ENCODE measurements around the gene ADAP1.
"Not testable (repeated sequence)": the region's sequence is repeated elsewhere in the genome, so short reads cannot be mapped to it uniquely, and the experiment has no call there.

ADAP1 gene, protein sequence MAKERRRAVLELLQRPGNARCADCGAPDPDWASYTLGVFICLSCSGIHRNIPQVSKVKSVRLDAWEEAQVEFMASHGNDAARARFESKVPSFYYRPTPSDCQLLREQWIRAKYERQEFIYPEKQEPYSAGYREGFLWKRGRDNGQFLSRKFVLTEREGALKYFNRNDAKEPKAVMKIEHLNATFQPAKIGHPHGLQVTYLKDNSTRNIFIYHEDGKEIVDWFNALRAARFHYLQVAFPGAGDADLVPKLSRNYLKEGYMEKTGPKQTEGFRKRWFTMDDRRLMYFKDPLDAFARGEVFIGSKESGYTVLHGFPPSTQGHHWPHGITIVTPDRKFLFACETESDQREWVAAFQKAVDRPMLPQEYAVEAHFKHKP

DNA sequence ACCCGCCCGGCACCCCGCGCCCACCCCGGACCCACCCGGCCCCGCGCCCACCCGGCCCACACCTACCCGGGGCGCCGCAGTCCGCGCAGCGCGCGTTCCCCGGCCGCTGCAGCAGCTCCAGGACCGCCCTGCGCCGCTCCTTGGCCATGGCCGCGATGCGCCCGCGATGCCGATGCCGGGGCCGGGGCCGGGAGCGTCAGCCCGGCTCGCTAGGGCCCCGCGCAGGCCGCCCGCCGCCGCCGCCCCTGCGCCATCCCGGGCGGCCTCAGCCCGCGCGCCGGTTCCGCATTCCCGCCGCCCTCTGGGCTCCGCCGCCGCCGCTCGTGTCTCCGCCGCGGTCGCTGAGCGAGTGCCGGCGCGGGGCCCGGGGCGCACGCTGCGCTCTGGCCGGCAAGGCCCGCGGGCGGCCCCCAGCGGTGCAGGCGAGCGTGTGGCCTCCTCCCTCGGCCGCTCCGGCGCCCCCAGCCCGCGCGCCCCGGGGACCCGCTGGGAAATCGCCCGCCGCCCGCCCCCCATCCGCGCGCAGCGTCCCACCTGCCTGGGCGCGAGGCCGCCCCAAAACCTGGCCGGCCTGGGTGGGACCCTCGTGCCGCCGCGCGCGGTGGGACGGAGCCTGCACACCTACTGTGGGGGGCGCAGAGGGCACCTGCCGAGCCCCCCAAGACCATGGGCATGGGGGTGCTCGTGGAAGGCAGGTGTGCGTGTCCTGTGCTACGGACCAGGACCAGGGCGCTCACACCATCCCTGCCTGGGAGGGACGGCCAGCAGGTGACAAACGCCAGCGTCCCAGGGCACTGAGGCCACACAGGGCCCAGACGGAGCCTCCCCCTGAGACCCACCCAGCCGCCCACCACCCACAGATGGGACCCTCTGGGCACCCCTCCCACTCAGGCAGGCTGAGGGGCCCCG, at the start of gene ADAP1:
Gene ADAP1 (minus strand): TSS at position 351 of the 909 bp plus-strand sequence. CDS start 203 bp downstream, at position 148.
- DNase-seq, result peak; percentile 70

DNA sequence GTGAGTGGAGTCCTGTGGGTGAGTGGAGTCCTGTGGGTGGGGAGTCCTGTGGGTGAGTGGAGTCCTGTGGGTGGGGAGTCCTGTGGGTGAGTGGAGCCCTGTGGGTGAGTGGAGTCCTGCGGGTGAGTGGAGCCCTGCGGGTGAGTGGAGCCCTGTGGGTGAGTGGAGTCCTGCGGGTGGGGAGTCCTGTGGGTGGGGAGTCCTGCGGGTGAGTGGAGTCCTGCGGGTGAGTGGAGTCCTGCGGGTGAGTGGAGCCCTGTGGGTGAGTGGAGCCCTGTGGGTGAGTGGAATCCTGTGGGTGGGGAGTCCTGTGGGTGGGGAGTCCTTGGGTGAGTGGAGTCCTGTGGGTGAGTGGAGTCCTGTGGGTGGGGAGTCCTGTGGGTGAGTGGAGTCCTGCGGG, 48.0 kb upstream of the ADAP1 start:
- not testable (repeated sequence) for DNase-seq

DNA sequence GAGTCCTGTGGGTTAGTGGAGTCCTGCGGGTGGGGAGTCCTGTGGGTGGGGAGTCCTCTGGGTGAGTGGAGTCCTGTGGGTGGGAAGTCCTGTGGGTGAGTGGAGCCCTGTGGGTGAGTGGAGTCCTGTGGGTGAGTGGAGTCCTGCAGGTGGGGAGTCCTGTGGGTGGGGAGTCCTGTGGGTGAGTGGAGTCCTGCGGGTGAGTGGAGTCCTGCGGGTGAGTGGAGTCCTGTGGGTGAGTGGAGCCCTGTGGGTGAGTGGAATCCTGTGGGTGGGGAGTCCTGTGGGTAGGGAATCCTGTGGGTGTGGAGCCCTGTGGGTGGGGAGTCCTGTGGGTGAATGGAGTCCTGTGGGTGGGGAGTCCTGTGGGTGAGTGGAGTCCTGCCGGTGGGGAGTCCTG, 47.5 kb upstream of the ADAP1 start:
- not testable (repeated sequence) for DNase-seq

DNA sequence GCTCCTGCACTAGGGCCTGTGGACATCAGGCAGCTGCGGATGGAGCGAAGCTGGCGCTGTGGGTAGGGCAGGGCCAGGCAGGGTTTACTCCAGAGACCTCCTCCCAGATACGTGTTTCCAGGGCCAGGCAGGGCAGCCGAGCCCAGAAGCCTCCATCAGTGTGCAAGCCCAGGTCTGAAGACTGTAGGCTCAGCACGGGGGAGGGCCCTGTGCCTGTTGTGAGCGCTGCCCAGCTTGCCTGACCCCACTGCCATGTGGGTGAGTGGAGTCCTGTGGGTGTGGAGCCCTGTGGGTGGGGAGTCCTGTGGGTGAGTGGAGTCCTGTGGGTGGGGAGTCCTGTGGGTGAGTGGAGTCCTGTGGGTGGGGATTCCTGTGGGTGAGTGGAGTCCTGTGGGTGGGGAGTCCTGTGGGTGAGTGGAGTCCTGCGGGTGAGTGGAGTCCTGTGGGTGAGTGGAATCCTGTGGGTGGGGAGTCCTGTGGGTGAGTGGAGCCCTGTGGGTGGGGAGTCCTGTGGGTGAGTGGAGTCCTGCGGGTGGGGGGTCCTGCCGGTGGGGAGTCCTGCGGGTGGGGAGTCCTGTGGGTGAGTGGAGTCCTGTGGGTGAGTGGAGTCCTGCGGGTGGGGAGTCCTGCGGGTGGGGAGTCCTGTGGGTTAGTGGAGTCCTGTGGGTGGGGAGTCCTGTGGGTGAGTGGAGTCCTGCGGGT, 46.7 kb upstream of the ADAP1 start:
- not testable (repeated sequence) for DNase-seq

DNA sequence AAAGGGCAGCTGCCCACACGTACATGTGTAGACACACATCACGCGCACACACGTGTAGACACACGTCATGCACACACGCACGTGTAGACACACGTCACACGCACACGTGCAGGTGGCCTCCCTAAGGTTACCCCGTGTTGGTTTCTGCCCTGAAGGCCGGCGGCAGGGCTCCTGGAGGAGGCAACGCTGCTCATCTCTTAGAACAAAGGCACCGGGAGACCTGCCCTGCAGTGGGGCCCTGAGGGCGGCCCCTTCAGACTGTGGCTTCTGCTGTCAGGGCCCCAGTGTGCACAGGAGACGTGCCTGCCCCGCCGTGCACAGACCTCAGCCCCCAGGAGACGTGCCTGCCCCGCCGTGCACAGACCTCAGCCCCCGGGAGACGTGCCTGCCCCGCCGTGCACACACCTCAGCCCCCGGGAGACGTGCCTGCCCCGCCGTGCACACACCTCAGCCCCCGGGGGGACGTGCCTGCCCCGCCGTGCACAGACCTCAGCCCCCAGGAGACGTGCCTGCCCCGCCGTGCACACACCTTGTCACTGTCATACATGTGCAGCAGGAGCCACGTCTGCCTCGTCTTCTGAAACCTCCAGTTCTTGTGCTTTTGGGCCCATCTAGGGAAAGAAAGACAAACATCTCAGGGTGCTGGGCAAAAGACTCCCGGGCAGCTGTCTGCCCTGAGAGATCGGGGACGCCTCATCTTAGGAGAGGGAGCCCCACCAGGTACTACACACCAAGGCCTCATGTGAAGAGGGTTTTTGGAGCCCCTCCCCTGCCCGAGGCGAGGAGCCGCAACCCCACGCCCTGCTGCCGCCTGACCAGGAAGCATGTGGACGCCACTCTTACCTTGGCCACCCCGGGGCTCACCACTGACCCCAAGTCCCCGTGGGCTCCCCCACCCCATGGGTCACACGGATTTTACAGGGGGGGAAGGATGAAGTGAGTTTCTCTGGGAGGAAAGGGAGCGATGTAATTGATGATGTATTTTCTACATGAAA, 45.8 kb upstream of the ADAP1 start:
- no peak for DNase-seq

DNA sequence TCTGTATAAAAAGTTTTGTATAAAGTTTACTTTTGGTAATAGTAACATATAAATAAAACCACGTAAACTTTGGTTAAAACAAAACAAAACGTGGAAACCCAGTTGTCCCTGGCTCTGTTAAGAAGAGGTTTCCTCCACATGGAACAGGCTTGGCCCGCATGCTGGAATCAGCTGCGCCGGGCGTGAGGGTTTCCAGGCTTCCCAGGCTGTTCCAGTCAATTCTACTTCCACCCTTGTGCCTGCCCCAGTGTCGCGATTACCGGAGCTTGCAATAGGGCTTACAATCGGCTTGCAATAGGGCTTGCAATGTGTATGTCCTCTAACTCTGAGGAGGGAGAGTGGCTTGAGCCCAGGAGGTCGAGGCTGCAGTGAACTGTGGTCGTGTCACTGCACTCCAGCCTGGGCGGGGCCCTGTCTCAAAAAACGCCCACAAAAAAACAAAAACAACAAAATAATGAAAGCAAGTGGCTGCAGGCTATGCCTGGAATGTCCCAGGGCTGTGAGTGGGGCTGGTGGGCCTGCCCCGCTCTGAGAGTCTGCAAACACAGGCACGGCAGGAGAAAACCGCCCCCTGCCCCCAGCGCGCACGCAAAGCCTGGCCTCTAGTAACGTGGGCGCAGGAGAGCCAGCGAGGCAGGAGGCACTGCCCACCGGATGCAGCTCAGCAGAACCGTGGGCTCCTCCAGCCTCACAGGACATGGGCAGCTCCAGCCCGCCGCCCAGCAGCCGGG, 44.8 kb upstream of the ADAP1 start:
- no peak for DNase-seq

DNA sequence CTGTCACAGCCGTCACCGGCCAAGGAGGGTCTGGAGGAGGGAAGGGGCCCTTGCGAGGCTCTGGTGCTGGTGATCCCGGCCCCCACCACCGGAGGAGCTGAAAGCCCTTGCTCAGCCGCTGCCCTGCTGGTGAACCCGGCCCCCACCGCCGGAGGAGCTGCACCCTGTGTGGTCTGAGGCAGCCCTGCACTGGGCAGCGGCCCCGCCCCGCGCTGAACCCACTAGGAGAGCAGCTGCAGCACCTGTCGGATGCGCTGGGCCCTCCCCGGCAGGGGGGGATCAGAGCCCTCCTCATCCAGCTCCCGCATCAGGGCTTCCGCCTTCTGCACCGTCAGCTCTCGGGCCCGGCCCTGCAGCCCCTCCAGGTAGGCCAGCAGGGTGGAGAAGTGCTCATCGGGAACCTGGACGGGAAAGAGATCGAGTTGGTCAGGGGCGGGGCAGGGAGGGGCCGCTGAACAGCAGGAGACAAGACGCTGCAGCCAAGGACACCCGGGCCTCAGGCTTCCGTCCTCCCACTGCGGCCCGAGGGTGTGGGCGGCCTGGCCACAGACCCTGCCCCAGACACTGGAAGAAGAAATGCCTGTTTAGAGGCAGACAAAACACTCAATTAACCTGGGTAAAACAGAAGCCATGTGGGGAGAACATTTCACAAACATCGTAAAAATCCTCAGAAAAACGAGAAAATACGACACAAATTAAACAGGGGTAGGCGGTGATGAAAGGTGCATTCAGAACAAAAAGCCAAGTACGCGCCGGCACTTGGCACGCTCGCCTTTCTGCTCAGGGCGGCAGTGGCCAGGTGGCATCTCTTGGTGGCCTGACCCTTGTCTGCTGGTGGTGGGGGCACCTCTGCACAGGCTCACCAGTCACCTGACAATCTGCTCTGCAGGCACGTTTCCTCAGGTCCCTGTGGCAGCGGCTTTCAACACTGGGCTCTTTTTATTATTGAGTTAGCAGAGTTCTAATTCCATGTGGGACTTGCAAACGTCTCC, 43.2 kb upstream of the ADAP1 start:
- no peak for DNase-seq

DNA sequence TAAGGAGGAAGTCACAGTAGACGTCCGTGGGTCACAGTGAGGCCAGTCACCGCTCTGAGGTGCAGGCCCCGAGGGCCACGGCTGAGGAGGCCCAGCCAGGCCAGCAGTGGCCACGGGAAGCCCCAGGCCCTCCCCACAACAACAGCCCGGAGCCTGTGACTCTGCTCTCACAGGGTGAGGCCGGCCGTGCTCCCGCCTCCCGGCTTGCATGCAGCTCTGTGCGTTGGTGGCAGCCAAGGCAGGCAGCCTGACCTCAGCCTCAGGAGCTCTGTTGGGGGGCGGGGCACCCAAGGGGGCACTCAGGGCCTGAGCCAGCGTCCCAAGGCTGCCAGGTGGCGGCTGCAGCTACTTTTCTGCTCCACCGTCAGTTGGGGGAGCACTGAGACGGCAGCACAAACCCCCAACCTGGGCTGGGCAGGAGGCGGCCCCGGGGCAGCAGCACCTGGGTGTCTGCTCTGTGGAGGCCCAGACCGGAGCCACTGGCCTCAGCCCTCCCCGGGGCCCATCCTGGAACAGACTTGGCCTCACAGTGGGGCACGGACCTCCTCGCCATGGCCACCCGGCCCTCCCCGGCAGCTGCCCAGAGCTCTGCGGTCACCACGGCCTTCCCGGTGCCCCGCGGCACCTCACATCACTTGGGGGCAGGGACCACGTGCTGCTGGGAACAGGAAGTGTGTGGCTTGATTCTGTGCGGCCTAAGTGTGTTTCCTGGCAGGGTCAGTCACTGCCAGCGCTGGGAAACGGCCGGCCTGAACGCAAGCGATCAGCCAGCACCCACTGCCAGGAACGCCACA, 41.8 kb upstream of the ADAP1 start:
- no peak for DNase-seq

DNA sequence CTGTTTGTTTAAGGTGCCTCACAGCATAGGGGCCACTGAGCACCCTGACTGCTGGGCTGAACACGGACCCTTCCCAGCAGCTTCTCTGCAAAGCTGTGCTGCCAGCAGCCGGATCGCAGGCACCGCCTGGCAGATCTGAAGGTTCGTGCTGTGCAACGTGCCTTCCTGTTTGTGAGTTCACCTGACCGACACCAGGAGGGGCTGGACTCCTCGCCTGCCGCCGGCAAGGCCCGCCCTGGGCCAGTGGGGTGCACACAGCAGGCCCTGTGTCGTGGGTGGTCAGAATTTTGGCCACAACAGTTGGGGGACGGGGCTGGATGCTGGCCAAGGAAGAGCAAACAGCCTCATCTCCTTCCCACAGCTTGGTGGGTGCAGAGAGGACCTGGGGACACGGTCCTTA, 41.1 kb upstream of the ADAP1 start:
- no peak for DNase-seq

DNA sequence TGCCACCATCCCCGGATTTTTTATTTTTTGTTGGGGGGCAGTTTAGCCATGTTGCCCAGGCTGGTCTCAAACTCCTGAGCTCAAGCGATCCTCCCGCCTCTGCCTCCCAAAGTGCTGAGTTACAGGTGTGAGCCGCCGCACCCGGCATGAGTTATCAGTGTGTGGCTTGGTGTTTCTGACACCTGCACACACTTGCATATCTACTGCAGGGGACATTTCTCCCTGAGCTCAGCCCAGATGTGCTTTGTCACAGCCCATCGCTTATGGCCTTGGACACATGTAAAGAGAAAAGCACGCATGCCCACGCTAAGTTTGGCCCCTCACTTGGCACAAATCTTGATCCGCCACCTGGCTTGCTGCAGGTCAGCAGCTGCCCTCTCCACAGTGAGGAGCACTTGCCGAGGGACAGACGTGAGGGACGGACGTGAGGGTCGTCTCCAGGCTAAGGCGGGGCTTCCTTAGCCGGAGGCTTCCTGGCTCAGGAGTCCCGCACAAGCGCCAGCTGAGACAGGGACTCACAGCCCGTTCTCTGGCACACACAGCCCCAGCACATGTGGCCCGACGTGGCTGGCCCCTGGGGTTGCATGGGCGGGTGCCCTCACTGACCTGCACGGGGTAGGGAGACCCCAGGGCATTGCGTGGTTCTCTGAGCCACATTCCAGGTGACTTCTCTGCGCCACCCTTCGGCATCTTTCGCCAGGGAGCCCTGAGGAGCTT, 40.3 kb upstream of the ADAP1 start:
- DNase-seq, result no peak

DNA sequence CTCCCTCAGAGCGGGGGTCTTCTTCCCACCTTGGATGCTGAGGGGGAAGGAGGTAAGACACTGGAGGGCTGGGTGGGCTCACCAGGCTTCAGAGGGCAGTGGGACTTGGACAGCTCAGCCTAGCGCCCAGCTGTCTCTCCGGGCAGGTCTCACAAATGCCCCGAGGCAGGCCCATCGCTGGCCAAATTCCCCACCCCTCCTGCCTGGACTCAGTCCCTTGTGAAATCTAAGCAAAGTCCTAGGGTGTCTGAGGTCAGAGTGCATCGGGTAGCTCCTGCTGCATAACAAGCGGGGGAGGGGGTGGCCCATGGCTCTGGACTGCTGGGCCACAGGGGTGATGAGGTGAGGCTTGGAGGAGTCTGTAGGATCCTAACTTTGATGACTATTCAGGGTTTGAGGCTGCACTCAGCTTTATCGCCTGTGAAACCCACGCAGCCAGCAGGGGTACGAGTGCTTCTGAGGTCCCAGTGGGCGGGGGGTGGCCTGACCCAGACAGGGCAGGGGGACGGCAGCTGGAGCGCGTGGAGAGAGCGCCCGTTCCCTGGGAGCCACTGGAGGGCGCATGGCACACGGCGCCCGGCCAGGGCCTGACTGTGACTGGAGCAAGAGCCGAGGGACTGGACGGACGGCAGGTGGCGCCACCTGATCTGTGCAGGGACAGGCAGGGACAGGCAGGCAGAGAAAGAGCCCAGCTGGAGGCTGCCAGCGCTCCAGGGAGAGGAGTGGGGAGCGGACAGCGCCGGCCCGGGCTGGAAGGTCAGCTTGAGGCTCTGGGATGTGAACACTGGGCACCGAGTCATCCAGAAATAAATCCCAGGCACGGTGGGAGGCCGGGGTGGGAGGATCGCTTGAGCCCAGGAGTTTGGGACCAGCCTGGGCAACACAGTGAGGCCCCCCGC, 38.5 kb upstream of the ADAP1 start:
- DNase-seq, result peak; percentile 96

DNA sequence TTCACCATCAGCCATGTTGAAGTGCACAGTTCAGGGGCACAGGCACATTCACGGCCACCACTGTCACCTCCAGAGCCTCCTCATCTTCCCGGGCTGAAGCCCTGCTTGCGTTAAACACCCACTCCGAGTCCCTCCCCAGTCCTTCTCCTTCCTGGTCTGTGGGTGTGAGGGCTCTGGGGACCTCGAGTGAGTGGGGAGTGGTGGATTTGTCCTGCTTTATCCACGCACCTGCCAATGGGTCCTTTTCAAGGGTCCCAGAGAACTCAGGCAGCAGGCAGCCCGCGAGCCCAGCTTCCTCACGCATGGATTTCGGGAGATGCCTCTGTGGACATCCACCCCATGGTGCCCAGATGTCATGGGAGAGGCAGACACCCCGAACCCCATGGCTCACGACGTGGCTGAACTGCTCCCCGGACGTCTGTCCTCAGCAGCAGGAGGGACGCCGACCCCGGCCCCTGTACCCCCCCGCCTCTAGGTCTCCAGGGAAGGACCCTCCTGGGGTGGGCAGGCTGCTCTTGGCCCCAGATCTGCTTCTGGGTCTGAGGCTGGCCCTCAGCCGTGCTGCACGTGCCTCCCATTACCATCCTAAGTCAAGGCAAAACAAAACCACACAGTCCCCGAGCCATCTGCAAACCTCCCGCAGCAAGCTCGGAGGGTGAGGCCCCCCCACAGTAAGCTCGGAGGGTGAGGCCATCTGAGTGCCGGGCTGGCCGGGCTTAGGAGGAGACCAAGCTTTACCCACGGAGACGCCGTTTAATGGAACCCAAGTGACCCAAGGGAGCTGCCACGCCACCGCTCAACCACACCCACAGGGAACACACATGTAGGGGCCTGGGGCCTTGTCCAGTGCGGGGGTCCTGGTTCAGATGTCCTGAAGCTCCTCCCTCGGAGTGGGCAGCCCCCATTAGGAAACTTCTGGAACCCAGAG, 37.5 kb upstream of the ADAP1 start:
- DNase-seq, result no peak

DNA sequence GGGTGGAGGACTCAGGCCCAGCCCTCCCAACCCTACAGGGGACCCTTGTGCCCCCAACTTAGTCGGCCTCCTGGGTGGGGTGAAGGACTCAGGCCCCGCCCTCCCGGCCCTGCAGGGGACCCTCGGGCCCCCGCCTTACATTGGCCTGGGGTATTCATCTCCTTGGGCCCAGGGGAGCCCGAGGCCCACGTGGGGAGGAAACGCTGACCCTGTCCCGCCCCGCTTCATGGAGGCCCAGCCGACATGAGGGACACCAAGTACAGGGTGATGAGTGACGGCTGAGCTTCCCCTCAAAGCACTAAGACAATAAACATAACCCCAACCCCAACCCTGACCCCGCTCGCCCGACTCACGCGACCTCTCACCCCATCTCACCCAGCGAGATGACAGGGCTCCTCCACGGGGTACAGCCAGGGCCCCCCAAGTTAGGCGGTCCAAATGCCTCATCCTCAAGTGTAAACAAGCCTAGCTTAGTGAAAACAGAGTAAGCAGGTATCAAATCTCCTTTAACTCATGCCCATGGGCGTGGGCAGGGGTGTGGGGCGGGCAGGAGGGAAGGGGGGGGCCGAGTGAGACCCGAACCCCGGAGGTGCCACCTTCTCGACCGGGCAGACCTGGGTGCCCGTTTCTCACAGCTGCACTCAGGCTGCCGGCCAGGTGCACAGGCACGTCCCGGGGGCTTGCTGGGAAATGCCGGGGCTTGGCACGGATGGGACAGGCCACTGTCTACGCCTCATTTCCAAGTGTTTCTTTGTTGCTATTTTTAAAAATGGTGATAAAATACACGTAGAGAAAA, 36.7 kb upstream of the ADAP1 start:
- DNase-seq, result no peak

DNA sequence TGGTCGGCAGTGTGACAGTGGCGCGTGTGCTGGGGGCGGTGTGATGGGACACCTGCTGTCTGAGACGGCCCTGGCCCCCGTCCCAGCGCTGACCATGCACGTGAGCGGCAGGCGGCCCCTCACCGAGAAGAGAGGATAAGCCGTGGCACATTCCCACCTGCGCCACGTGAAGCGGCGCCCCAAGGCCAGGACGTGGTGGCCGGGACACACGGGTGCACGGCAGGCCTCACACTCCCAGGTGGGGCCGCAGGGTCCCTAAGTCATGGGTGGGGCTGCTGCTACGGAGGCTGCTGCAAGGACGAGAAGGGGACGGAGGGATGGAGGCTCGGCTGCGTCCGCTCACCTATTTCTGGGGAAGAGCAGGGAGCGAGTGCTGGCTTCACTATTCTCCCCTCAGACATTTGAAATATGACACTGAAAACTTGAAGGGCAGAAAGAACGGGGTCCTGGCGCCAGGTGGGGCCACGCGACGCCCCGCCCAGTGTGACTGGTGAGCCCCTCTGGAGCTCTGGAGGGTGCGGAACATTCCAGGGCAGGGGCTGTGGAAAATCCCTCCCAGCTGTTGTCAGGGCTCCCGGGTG, 36.0 kb upstream of the ADAP1 start:
- DNase-seq, result no peak

DNA sequence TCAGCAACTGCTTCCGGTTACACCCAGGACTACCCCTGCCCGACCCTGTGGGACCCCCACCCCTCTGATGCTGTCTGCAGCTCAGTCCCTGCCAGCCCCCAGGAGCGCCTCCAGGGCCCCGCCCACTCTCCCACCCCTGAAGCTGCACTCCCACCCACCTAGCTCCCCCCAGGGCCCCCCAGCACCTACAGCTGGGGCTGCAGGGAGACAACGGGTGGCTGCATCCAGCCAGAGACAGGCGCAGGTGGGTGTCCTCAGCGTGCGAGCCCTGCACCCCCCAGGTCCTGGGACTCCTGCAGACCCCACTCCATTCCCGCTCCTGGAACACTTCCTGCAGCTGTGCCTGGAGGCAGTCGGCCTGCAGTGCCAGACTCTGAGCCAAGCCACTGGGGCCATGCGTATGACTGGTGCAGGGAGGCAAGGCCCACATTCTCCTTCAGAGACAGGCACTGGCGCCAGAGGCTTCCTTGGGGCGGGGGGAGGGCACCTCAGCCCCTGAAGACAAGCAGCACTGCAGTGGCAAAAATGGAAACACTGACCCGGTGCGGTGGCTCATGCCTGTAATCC, 34.6 kb upstream of the ADAP1 start:
- no peak for DNase-seq

All from activated CD8-positive, alpha-beta memory T cell treated with anti-CD3 and anti-CD28 coated beads, Interleukin-2, amount 50 U/mL, for 4 hours (primary cell).